HEK293T (cell line): ENCODE results near the gene MT1E.

ENCODE experiments used
- ARNT ChIP-seq: fragments of 450-650 bp; IDR thresholded peaks from 2 replicates; pipeline ENCODE4 v1.6.1; 2017; ENCODE audit warnings: mild to moderate bottlenecking
- SUZ12 ChIP-seq: fragments of 450-650 bp; IDR thresholded peaks from 2 replicates; pipeline ENCODE4 v1.6.1; 2016; ENCODE audit warnings: mild to moderate bottlenecking

DNA sequence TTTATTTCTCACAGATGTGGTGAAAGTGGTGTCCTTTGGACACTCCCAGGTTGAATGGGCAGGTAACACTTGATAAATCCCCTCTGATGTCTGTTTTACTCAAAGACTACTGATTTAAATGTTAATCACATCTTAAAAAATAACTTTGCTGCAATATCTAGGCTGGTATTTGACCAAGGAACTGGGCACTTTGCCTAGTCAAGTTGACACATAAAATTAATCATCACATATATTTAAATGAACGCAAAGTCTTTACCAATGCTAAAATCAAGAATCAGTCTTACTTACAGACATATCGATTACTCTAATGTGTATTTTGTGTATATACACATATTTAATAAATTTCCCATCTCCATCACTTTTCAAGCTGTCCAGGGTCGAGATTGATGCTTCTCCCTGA is 10.2 kb upstream of the MT1E start:
- TF ChIP-seq SUZ12 (no peak), ARNT (no peak)
